HepG2 (cell line): ENCODE results near the gene NFS1. TPM values are rescaled to one million over a fixed set of nuclear protein-coding genes. Genes with fewer than 3 reads are reported as not detected.

Experiments
- ATAC-seq: fragments of 200-7000 bp; cut with Tn5 transposase; 3 replicates; pipeline ENCODE4 v1.9.1; 2020; ENCODE audit warnings: mild to moderate bottlenecking, moderate library complexity
- BruUV-seq: library from RNA; stranded (reverse); fragments of 400-500 nt; replicated peaks from 2 replicates; lab custom pipeline; 2021; lab: Mats Ljungman, UMichigan
- CTCF ChIA-PET: fragments of 300-600 bp; formaldehyde crosslinking; extraction: SDS; loops from one replicate; lab custom pipeline; 2021; ENCODE audit warnings: low total read pairs, inconsistent platforms, low intra/inter-chr PET ratio; lab: Yijun Ruan, JAX
- POLR2A ChIA-PET: fragments of 350-600 bp; sonication (Branson Sonifier 250); formaldehyde crosslinking; loops from one replicate; lab custom pipeline; 2020; ENCODE audit warnings: antibody characterized with exemption, inconsistent platforms; lab: Yijun Ruan, JAX
- DNase-seq: peaks from one replicate; pipeline ENCODE4 v3.0.0-alpha.2; 2015; ENCODE audit warnings: low spot score
- FAIRE-seq: peaks from 3 replicates; lab custom pipeline; 2011; peaks lifted over from hg19 to GRCh38; lab: Jason Lieb, UNC
- H2AFZ ChIP-seq: one replicate; pipeline ENCODE4 v1.6.1; 2011; ENCODE audit warnings: low read length, inconsistent platforms
- H3K27ac ChIP-seq: fragments of 300-600 bp; 3 replicates; pipeline ENCODE4 v1.8.0; 2011; ENCODE audit warnings: mixed run types, mild to moderate bottlenecking, mixed read lengths, low read length, inconsistent platforms; ENCODE audit not compliant: insufficient read depth; ENCODE audit errors: extremely low read length
- H3K27me3 ChIP-seq, 2 experiments: fragments of 200-600 bp in 1 of 2; 2 replicates in 1 of 2; 3 replicates in 1 of 2; pipeline versions ENCODE4 v1.6.0 to v1.8.0; 2011; ENCODE audit warnings: low read length in 2 of 2, mild to moderate bottlenecking in 2 of 2, moderate library complexity in 2 of 2, inconsistent platforms in 1 of 2; ENCODE audit not compliant: insufficient read depth in 2 of 2, control insufficient read depth in 1 of 2
- H3K36me3 ChIP-seq, 2 experiments: fragments of 200-600 bp in 1 of 2; replicated peaks in 1 of 2; 2 replicates in 1 of 2; 3 replicates in 1 of 2; pipeline versions ENCODE4 v1.5.1 to v1.8.0; 2011; ENCODE audit warnings: low read length in 2 of 2, inconsistent platforms in 1 of 2; ENCODE audit not compliant: insufficient read depth in 2 of 2, control insufficient read depth in 1 of 2
- H3K4me1 ChIP-seq: 2 replicates; pipeline ENCODE4 v1.5.1; 2012; ENCODE audit warnings: low read length, inconsistent platforms; ENCODE audit not compliant: insufficient read depth
- H3K4me2 ChIP-seq: 2 replicates; pipeline ENCODE4 v1.6.0; 2011; ENCODE audit warnings: low read depth, low read length, inconsistent platforms
- H3K4me3 ChIP-seq, 3 experiments: fragments of 200-600 bp in 1 of 3; sonication (generic), shearing (Covaris generic) in 1 of 3; replicated peaks in 1 of 3; 2 replicates each; pipeline ENCODE4 v1.5.1; 2011 to 2016; ENCODE audit warnings: low read length in 3 of 3, inconsistent platforms in 2 of 3, low read depth in 2 of 3, mild to moderate bottlenecking in 2 of 3, control low read depth in 1 of 3, mixed read lengths in 1 of 3; ENCODE audit not compliant: insufficient read depth in 1 of 3
- H3K79me2 ChIP-seq: one replicate; pipeline ENCODE4 v1.6.1; 2011; ENCODE audit warnings: low read length, inconsistent platforms; ENCODE audit not compliant: insufficient read depth
- H3K9ac ChIP-seq: 2 replicates; pipeline ENCODE4 v1.6.0; 2011; ENCODE audit warnings: mild to moderate bottlenecking, low read depth, low read length, inconsistent platforms; ENCODE audit not compliant: insufficient read depth
- H3K9me3 ChIP-seq: 2 replicates; pipeline ENCODE4 v1.5.1; 2012; ENCODE audit warnings: mild to moderate bottlenecking, low read length
- H4K20me1 ChIP-seq: 2 replicates; pipeline ENCODE4 v1.6.0; 2011; ENCODE audit warnings: inconsistent platforms, mild to moderate bottlenecking, low read length, moderate library complexity; ENCODE audit not compliant: insufficient read depth
- ARID2 ChIP-seq: sonication (generic); formaldehyde crosslinking; IDR thresholded peaks from 2 replicates; pipeline ENCODE4 v1.8.1; 2022; ENCODE audit warnings: mild to moderate bottlenecking, missing genetic modification reagents, borderline replicate concordance
- ARID4A ChIP-seq: sonication (generic); formaldehyde crosslinking; IDR thresholded peaks from 2 replicates; pipeline ENCODE4 v1.5.0; 2020; ENCODE audit warnings: mild to moderate bottlenecking, missing genetic modification reagents, borderline replicate concordance
- HINFP ChIP-seq: sonication (generic); formaldehyde crosslinking; IDR thresholded peaks from 2 replicates; pipeline ENCODE4 v1.4.0; 2020; ENCODE audit warnings: low read depth, mild to moderate bottlenecking, missing genetic modification reagents
- NR1H2 ChIP-seq: sonication (generic); formaldehyde crosslinking; IDR thresholded peaks from 2 replicates; pipeline ENCODE4 v1.8.1; 2022; ENCODE audit warnings: low read depth, missing genetic modification reagents, borderline replicate concordance
- PAWR ChIP-seq: sonication (generic); formaldehyde crosslinking; IDR thresholded peaks from 2 replicates; pipeline ENCODE4 v1.4.0; 2020; ENCODE audit warnings: missing genetic modification reagents, mild to moderate bottlenecking, borderline replicate concordance
- POLR2AphosphoS2 ChIP-seq: IDR thresholded peaks from 2 replicates; pipeline ENCODE4 v1.6.1; 2011; ENCODE audit warnings: low read depth, low read length, improper control_type of control experiment
- ZBTB21 ChIP-seq: sonication (generic); formaldehyde crosslinking; IDR thresholded peaks from 2 replicates; pipeline ENCODE4 v1.4.0; 2020; ENCODE audit warnings: missing genetic modification reagents
- ZC3H4 ChIP-seq: sonication (generic); formaldehyde crosslinking; IDR thresholded peaks from 2 replicates; pipeline ENCODE4 v1.4.0; 2020; ENCODE audit warnings: missing genetic modification reagents, borderline replicate concordance
- ZNF138 ChIP-seq: sonication (generic); formaldehyde crosslinking; IDR thresholded peaks from 2 replicates; pipeline ENCODE4 v1.5.0; 2020; ENCODE audit warnings: mild to moderate bottlenecking, low read depth, missing genetic modification reagents
- ZNF34 ChIP-seq: sonication (generic); formaldehyde crosslinking; IDR thresholded peaks from 2 replicates; pipeline ENCODE4 v1.4.0; 2020; ENCODE audit warnings: mild to moderate bottlenecking, missing genetic modification reagents, borderline replicate concordance
- ZNF343 ChIP-seq: sonication (generic); formaldehyde crosslinking; IDR thresholded peaks from 2 replicates; pipeline ENCODE4 v1.4.0; 2020; ENCODE audit warnings: mild to moderate bottlenecking, missing genetic modification reagents
- ZNF431 ChIP-seq: sonication (generic); formaldehyde crosslinking; IDR thresholded peaks from 2 replicates; pipeline ENCODE4 v1.9.0; 2022; ENCODE audit warnings: missing genetic modification reagents, low read depth, mild to moderate bottlenecking, borderline replicate concordance
- ZNF441 ChIP-seq: sonication (generic); formaldehyde crosslinking; IDR thresholded peaks from 2 replicates; pipeline ENCODE4 v1.7.0; 2021; ENCODE audit warnings: missing genetic modification reagents, borderline replicate concordance
- ZNF570 ChIP-seq: sonication (generic); formaldehyde crosslinking; IDR thresholded peaks from 2 replicates; pipeline ENCODE4 v1.4.0; 2020; ENCODE audit warnings: mild to moderate bottlenecking, missing genetic modification reagents, borderline replicate concordance
- ZNF580 ChIP-seq: IDR thresholded peaks from 2 replicates; pipeline ENCODE4 v1.6.1; 2016; ENCODE audit warnings: low read depth, borderline replicate concordance
- WGBS: methylation state at CpG from one replicate; pipeline ENCODE4 v1.1.6; 2017; ENCODE audit warnings: low lambda C conversion rate; 5-methylcytosine and 5-hydroxymethylcytosine counted together
- in situ Hi-C: cut with HindIII; loops from 2 replicates; pipeline ENCODE4 v1.10.0; 2017; ENCODE audit warnings: low pct_unique_long_range_greater_than_20kb; ENCODE audit not compliant: extremely low pct_ligation_motif_present
- intact Hi-C: fragments of 100-400 bp; cut with micrococcal nuclease; formaldehyde crosslinking; loops from one replicate; pipeline ENCODE4 v1.10.0; 2022; ENCODE audit not compliant: unreplicated experiment
- polyA plus RNA-seq, 8 experiments: library from polyadenylated mRNA; depleted of rRNA in 3 of 8; stranded (reverse) in 7 of 8; unstranded in 1 of 8; fragments of >200 nt; fragmentation: Illumina TruSeq in 4 of 8; extraction: Trizol in 4 of 8; gene quantifications; 2 replicates each; pipeline versions ENCODE4 v1.2.1 to v1.2.3, GENCODE V29; 2011 to 2016; ENCODE audit warnings: low read depth in 4 of 8, missing spikeins in 1 of 8, mixed read lengths in 1 of 8; ENCODE audit not compliant: insufficient read depth in 1 of 8
- total RNA-seq, 5 experiments: library from RNA; depleted of rRNA; stranded (reverse); fragments of >200 nt; fragmentation: Illumina TruSeq; extraction: Trizol; gene quantifications; 2 replicates each; pipeline ENCODE4 v1.2.3, GENCODE V29; 2016; ENCODE audit warnings: low read depth in 1 of 5

NFS1 gene
- total and polyA plus RNA-seq, 2 of the 13 experiments (the other 11 are each of a cell fraction or from before 2014, with no cell fraction given): 65.9 to 88.1 TPM

- TF ChIP-seq ZNF570 (CRISPR knock-in tag) (no peak), ZNF431 (CRISPR knock-in tag) (no peak), ZBTB21 (CRISPR knock-in tag) (no peak)
- TF ChIP-seq, all 625 proteins: peak for 14
These were observed 30.2 kb upstream of the NFS1 start (continued) for GRCh38 chr20:35729283-35729807.

GRCh38 chr20:35726842-35727711, 27.9 kb upstream of the NFS1 start:
- H3K27me3 ChIP-seq: no peaks in the 10 kb centered on the region
- no TSS peak for BruUV-seq
- no peak overlapping the region for H3K4me2 ChIP-seq
- FAIRE-seq (no peak), DNase-seq (no peak), ATAC-seq (peak; percentile 4)
- intact Hi-C loops: no loop called here
- CTCF ChIA-PET: no interaction called here
- H3K4me3 ChIP-seq: no peak overlapping the region
- H3K36me3 ChIP-seq: peaks cover 56 to 92% of the 10 kb centered on the region in 2 experiments
- H3K9ac ChIP-seq: no peak overlapping the region
- H2AFZ ChIP-seq: no peak overlapping the region
- no peaks in the 10 kb centered on the region for H3K9me3 ChIP-seq
- in situ Hi-C loops: no loop called here
- POLR2A ChIA-PET: interaction anchor here (1.1 to 16.7 kb wide), 3 partner anchors 14 to 108 kb away, joined by 3 to 319 read pairs (median 211); partner anchors contain the start of genes NFS1, RBM39 and ROMO1
- WGBS: 97% methylated on average over 20 of the region's 20 CpGs
- H3K79me2 ChIP-seq: peaks cover 86% of the 10 kb centered on the region
- peaks cover 15% of the 10 kb centered on the region for H3K4me1 ChIP-seq
- H3K27ac ChIP-seq: no peak overlapping the region
- H4K20me1 ChIP-seq: peaks cover 97% of the 10 kb centered on the region
- no peak for TF ChIP-seq ZNF138 (CRISPR knock-in tag)
- TF ChIP-seq ZNF441: no peak
- no peak for TF ChIP-seq HINFP (CRISPR knock-in tag)
- no peak for TF ChIP-seq ZNF343 (CRISPR knock-in tag)
- TF ChIP-seq PAWR (CRISPR knock-in tag): no peak
- TF ChIP-seq ZNF34: no peak
- TF ChIP-seq ZC3H4 (CRISPR knock-in tag): 0 out of 2 replicates have a peak, but pooled peaks have one; percentile 53
- peak; percentile 93; the same call in 1 of the 2 replicates for TF ChIP-seq POLR2AphosphoS2
- no peak for TF ChIP-seq ARID2 (CRISPR knock-in tag)
- TF ChIP-seq ZNF580 (CRISPR knock-in tag): 0 out of 2 replicates have a peak, but pooled peaks have one; percentile 21
- TF ChIP-seq ARID4A (CRISPR knock-in tag): no peak
- TF ChIP-seq NR1H2: no peak
